OCI-LY7 (cell line): ENCODE results near the gene CTSZ. TPM values are rescaled to one million over a fixed set of nuclear protein-coding genes. Genes with fewer than 3 reads are reported as not detected.

Experiments
- BruUV-seq: library from RNA; stranded (reverse); fragments of 400-500 nt; replicated peaks from 2 replicates; lab custom pipeline; 2021; lab: Mats Ljungman, UMichigan
- CTCF ChIA-PET: fragments of 300-600 bp; sonication (Branson Sonifier 250); formaldehyde crosslinking; loops from one replicate; lab custom pipeline; 2022; ENCODE audit warnings: antibody characterized with exemption; ENCODE audit not compliant: unreplicated experiment; lab: Charles Lee
- POLR2A ChIA-PET: fragments of 300-600 bp; sonication (Branson Sonifier 250); formaldehyde crosslinking; loops from one replicate; lab custom pipeline; 2022; ENCODE audit warnings: antibody characterized with exemption; lab: Charles Lee
- DNase-seq: peaks from one replicate; pipeline ENCODE4 v3.0.0-alpha.2; 2015; ENCODE audit warnings: low spot score
- H2AFZ ChIP-seq: fragments of 200-600 bp; sonication (generic), shearing (Covaris generic); 2 replicates; pipeline ENCODE4 v1.6.1; 2014; ENCODE audit warnings: mild to moderate bottlenecking, antibody characterized with exemption, low read length, moderate library complexity
- H3K27ac ChIP-seq: fragments of 200-600 bp; sonication (generic); 2 replicates; pipeline ENCODE4 v1.5.1; 2014; ENCODE audit warnings: mixed run types, low read depth, mild to moderate bottlenecking, moderate library complexity, low read length, inconsistent platforms; ENCODE audit not compliant: poor library complexity, severe bottlenecking
- H3K36me3 ChIP-seq: fragments of 200-600 bp; sonication (generic); 2 replicates; pipeline ENCODE4 v1.6.1; 2014; ENCODE audit warnings: mild to moderate bottlenecking, antibody characterized with exemption, low read length, moderate library complexity, mixed read lengths; ENCODE audit not compliant: insufficient read depth
- H3K4me1 ChIP-seq: fragments of 200-600 bp; sonication (generic); 2 replicates; pipeline ENCODE4 v1.5.1; 2014; ENCODE audit warnings: mild to moderate bottlenecking, low read length; ENCODE audit not compliant: insufficient read depth, poor library complexity, severe bottlenecking
- H3K4me2 ChIP-seq: fragments of 200-600 bp; sonication (generic); 2 replicates; pipeline ENCODE4 v1.6.1; 2014; ENCODE audit warnings: mild to moderate bottlenecking, low read length
- H3K4me3 ChIP-seq: fragments of 200-600 bp; sonication (generic); 2 replicates; pipeline ENCODE4 v1.5.1; 2014; ENCODE audit warnings: mild to moderate bottlenecking, low read depth, low read length; ENCODE audit not compliant: poor library complexity, severe bottlenecking
- H3K79me2 ChIP-seq: fragments of 200-600 bp; sonication (generic); 2 replicates; pipeline ENCODE4 v1.6.1; 2016; ENCODE audit warnings: low read depth, mild to moderate bottlenecking, low read length, moderate library complexity, mixed read lengths; ENCODE audit not compliant: insufficient read depth
- H3K9me2 ChIP-seq: fragments of 200-600 bp; sonication (generic); 2 replicates; pipeline ENCODE4 v1.6.1; 2016; ENCODE audit warnings: mild to moderate bottlenecking, low read length, mixed read lengths; ENCODE audit not compliant: insufficient read depth
- H3K9me3 ChIP-seq: fragments of 200-600 bp; sonication (generic); 2 replicates; pipeline ENCODE4 v1.6.1; 2014; ENCODE audit warnings: mild to moderate bottlenecking, mixed run types, low read length, mixed read lengths
- H4K20me1 ChIP-seq: fragments of 200-600 bp; sonication (generic); 2 replicates; pipeline ENCODE4 v1.6.1; 2014; ENCODE audit warnings: mild to moderate bottlenecking, antibody characterized with exemption, low read length, moderate library complexity, mixed read lengths; ENCODE audit not compliant: insufficient read depth
- CTCF ChIP-seq: fragments of 200-600 bp; sonication (generic); conservative IDR thresholded peaks from 2 replicates; pipeline ENCODE4 v1.5.1; 2014; ENCODE audit warnings: mild to moderate bottlenecking, antibody characterized with exemption, low read length, moderate library complexity, mixed read lengths
- EZH2phosphoT487 ChIP-seq: fragments of 200-600 bp; sonication (generic); IDR thresholded peaks from 2 replicates; pipeline ENCODE4 v1.6.1; 2018; ENCODE audit warnings: low read depth, borderline replicate concordance, mild to moderate bottlenecking, mixed run types, antibody characterized with exemption, low read length, moderate library complexity, mixed read lengths
- intact Hi-C: fragments of 100-400 bp; cut with micrococcal nuclease; formaldehyde crosslinking; loops from one replicate; pipeline ENCODE4 v1.10.0; 2022; ENCODE audit not compliant: unreplicated experiment
- total RNA-seq, 2 experiments: library from RNA; depleted of rRNA in 1 of 2; stranded (reverse); fragments of >200 nt in 1 of 2; shearing (Covaris generic) in 1 of 2; gene quantifications; 2 replicates each; pipeline ENCODE4 v1.2.3, GENCODE V29; 2014 to 2022

Gene CTSZ
- total RNA-seq, 2 experiments from 2014 or later = 50.5 to 114 TPM

- ChIA-PET POLR2A (interaction anchor here (1.0 to 1.8 kb wide), 2 partner anchors 10 to 16 kb away, joined by 3 to 6 read pairs; no protein-coding TSS in a partner anchor), CTCF (no interaction called here)
- H3K4me2 ChIP-seq = no peak overlapping the region
- peaks cover 66% of the 10 kb centered on the region for H3K79me2 ChIP-seq
- DNase-seq = no peak
- no peak overlapping the region for H2AFZ ChIP-seq
- peaks cover 89% of the 10 kb centered on the region for H3K36me3 ChIP-seq
- peaks cover 36% of the 10 kb centered on the region for H3K4me1 ChIP-seq
- no peak for TF ChIP-seq EZH2phosphoT487
- no peak for TF ChIP-seq CTCF
- intact Hi-C loops = no loop called here
- H3K4me3 ChIP-seq = no peak overlapping the region
- H3K9me3 ChIP-seq = no peaks in the 10 kb centered on the region
- peaks cover 46% of the 10 kb centered on the region for H4K20me1 ChIP-seq
- H3K9me2 ChIP-seq = no peaks in the 10 kb centered on the region
- BruUV-seq = no TSS peak
- H3K27ac ChIP-seq = no peak overlapping the region
These were observed 20.8 kb upstream of the CTSZ start for GRCh38 chr20:59027741-59028320.

GRCh38 chr20:59026904-59027740 is 20.1 kb upstream of the CTSZ start:
- peaks cover 96% of the 10 kb centered on the region for H3K36me3 ChIP-seq
- peaks cover 46% of the 10 kb centered on the region for H4K20me1 ChIP-seq
- TF ChIP-seq CTCF = no peak
- no peak for TF ChIP-seq EZH2phosphoT487
- peaks cover 66% of the 10 kb centered on the region for H3K79me2 ChIP-seq
- no peak overlapping the region for H3K4me2 ChIP-seq
- no peak overlapping the region for H3K4me3 ChIP-seq
- ChIA-PET CTCF (interaction anchor here (0.6 kb wide), 1 partner anchor 1602 kb away, joined by 5 read pairs; no protein-coding TSS in a partner anchor), POLR2A (interaction anchor here (1.0 kb wide), 1 partner anchor 17 kb away, joined by 3 read pairs; no protein-coding TSS in a partner anchor)
- BruUV-seq = no TSS peak
- H3K27ac ChIP-seq = no peak overlapping the region
- peaks cover 33% of the 10 kb centered on the region for H3K4me1 ChIP-seq
- intact Hi-C loops = no loop called here
- no peaks in the 10 kb centered on the region for H3K9me3 ChIP-seq
- no peak overlapping the region for H2AFZ ChIP-seq
- no peaks in the 10 kb centered on the region for H3K9me2 ChIP-seq
- no peak for DNase-seq

GRCh38 chr20:59025511-59025910 is 18.5 kb upstream of the CTSZ start:
- Histone ChIP-seq H3K4me2 (no peak overlapping the region), H3K4me3 (no peak overlapping the region), H3K9me3 (no peaks in the 10 kb centered on the region), H4K20me1 (peaks cover 37% of the 10 kb centered on the region), H3K27ac (no peak overlapping the region), H3K36me3 (peaks cover 84% of the 10 kb centered on the region), H3K9me2 (no peaks in the 10 kb centered on the region), H2AFZ (no peak overlapping the region), H3K4me1 (peaks cover 23% of the 10 kb centered on the region), H3K79me2 (peaks cover 51% of the 10 kb centered on the region)
- TF ChIP-seq EZH2phosphoT487 (no peak), CTCF (no peak)
- intact Hi-C loops = no loop called here
- no peak for DNase-seq
- CTCF ChIA-PET = no interaction called here
- no TSS peak for BruUV-seq
- POLR2A ChIA-PET = no interaction called here
